K562 treated with DMSO at 1 percent for 4 hours (cell line): ENCODE data around the gene JUP. TPM values are rescaled to one million over a fixed set of nuclear protein-coding genes. Genes with fewer than 3 reads are reported as not detected.

Source experiments
- total RNA-seq: library from RNA; unstranded; fragments of 300-600 nt; gene quantifications from 2 replicates; pipeline ENCODE4 v1.2.3, GENCODE V29; 2022; ENCODE audit not compliant: insufficient read depth

Gene JUP
- total RNA-seq = 223 and 303 TPM in 2 replicates

DNA sequence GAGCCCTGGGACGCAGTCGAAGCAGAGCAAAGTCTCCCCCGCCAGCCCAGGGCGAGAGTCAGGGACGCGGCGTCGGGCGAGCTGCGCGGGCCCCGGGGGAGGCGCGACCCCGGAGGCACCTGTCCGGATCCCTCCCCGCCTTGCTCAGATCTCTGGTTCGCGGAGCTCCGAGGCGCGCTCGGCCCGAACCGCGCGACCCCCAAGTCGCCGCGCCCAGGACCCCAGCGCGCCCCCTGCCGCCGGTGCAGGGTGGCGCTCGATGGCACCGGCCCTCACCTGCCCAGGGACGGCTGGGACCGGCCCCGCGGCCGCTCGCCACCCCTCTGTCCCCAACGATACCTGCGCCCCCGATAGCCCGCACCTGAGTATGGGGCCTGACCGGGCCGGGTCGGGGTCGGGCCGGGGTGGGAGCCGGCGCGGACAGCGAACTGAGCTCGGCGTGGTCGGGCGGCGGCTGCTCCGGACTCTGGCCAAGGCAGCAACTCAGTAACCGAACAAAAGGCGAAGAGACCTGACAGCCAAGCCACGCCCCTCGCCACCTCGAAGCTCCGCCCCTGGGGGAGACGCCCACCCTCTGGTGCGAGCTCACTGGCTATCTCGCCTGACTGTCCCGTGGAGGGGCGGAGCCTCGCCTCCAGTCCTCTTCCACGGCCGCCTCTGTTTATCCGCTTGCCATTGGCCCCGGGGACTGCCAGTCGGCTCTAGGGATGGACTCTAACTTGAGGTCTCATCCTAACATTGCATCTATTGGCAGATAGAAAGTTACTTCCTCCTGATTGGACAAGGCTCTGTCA lies at the start of gene JUP:
Gene JUP (minus strand): TSS at position 485 of the 794 bp plus-strand sequence. CDS start 14,857 bp downstream, outside the sequence.

DNA sequence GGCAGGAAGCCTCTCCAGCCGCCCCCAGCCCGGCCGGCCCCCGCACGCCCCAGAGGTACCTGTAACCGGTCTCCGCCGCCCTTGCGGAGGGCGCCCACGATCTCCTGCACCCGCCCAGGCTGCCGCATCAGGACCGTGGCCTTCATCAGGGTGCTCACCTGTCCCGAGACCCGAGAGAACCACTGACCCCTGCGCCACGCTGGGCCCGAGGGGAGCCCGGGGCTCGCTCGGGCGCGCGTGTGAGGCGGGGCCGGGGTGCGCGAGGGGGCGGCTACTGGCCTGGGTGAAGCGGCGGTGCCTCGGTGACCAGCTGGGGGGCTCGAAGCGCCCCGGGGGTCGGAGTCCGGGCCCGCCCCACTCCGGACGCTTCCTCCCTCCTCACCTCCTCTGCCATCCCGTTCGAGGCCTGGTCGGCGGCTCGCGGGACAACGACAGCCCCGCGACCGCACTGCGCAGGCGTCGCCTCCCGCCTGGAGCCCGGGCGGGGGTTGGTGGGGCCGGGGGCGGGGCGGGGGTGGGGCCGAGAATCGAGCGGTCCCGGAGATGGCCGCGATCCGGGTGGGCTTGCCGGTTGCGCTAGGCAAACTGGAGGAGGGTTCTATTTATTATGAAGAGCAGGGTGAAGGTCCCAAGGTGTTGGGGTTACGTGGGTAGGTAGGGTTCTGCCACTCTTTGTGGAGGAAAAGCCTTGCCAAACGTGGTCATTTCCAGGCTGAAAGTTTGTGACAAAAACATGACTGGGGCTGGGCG lies 49.5 kb upstream of the JUP start, which contains the start of gene NT5C3B:
Gene NT5C3B (minus strand): TSS at position 433 of the 750 bp plus-strand sequence. CDS start 39 bp downstream, at position 394.

DNA sequence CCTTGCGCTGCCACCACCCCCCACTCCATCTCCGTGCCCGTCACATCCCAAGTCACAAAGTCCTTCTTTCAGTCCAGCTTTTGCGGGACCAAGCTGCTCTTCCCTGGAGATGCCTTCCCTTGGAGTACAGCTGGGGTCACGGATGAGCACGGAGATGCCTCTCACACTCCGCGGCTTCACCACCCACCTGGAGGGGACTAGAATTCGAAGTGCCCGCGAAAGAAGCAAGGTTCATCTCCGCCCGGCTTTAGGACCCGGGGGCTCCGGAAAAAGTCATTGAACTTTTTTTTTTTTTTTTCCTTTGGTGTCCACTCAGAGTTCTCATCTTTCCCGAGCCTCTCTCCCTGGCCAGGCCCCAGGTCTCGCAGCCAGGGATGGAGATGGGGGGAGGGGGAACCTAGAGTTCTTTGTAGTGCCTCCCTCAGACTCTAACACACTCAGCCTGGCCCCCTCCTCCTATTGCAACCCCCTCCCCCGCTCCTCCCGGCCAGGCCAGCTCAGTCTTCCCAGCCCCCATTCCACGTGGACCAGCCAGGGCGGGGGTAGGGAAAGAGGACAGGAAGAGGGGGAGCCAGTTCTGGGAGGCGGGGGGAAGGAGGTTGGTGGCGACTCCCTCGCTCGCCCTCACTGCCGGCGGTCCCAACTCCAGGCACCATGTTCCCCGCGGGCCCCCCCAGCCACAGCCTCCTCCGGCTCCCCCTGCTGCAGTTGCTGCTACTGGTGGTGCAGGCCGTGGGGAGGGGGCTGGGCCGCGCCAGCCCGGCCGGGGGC lies 26.1 kb upstream of the JUP start, which contains the start of gene FKBP10:
Gene FKBP10 (plus strand): TSS at position 624 of the 771 bp plus-strand sequence. CDS start 31 bp downstream, at position 655.

DNA sequence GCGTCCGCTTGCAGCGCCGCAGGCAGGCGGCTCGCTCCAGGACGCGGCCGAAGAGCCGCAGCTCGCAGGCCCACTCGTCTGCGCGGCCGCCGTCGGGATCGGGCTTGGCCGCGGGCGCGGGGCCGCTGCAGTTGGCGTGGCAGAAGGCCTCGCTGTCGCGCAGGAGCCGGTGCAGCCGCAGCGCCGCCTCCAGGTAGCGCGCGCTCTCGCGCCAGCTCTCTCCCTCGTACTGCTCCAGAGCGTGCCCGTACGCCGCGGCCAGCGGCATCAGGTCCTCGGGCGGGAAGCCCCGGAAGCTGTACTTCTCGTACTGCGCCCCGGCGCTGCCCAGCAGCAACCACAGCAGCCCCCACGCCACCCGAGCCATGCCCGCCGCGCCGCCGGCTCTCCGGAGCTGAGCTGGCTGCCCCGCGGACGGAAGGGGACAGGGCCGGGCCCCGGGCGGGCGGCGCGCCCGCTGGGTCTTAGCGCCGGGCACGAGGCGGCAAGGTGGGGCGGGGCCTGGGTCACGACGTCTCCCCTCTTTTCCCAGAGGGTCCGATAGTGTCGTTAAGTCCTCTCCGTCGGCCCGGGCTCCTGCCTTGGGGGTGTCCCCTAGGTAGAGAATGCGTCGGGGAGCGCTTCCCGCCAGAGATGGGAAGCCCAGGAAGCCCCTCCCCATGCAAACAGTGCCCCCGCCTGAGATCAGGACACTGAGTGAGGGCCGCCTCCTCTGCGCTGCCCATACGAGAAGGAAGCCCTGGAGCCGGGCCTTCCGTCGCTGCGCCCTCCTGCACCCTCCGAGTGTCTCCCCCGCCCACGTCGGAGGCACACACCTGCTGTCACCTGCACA lies 25.3 kb upstream of the JUP start, which contains the start of gene P3H4:
Gene P3H4 (minus strand): TSS at position 401 of the 832 bp plus-strand sequence. CDS start 34 bp downstream, at position 367.

DNA sequence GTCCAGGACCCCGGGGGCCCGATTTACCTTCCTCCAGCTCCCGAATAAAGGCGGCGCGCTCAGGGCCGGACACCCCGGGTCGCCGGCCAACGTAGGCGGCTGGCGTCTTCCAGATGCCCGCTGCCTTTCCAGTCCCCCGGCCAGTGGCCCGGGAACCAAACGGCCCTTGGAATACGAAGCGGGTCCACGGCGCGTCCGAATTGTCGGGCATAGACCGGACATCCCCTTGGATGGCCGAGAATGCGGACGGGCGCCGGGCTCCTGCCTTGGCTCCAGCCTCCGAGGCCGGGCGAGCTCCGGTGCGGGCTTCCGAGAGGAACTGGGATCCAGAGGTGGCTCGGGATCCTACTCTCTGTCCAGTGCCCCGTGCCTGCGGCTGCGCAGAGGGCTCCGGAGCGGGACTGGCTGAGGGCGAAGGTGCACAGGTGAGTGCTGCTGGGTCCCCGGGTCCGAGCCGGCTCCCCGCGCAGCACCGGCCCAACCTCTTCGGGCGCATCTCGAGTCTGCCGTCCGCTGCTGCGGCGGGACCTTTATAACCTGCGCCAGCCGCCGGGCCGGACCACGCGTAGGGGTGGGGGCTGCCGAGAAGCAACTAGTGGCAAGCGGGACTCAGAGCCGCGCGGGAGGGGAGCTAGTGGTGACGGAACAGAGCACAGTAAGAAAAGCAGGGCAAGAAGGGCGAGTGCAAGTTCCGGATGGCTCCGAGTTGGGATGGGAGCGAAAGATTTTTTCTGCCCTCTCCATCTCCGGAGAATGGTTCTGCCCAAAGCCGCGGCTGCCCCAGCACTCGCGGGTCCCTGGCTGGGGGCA lies 52.2 kb downstream of the JUP start, which contains the start of gene HAP1:
Gene HAP1 (minus strand): TSS at position 505 of the 810 bp plus-strand sequence. CDS start 9 bp downstream, at position 496.

DNA sequence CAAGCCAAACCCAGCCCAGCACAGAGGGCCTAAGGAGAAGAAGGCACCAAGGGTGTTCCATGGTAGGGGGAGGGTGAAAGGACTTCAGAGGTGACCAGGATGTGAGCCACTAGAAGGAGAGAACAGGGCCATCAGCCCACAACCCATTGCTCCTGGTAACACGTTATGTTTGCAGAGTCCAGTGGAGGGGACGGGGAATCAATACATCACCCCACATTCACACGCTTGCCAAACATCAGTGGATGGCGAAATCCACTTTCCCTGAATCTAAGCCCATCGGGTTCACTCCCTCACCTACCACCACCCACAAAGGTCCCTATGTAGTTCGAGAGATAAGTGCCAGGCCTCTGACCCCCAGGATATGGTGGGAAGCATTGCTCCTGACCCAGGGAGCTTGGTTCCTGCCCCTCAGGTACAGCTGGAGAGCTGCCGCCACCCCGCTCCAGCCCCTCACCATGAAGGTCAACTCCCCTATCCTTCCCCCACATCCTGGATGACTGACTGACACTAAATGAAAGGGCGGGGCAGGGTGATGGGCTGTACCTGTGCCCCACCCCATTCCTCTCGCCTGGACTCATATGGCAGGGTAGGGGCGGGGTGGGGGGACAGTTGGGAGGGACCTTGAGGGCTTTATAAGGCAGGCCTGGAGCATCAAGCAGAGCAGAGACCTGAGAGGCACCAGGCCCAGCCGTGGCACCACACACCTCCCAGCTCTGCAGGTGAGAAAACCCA lies 74.7 kb downstream of the JUP start, which contains the start of gene GAST:
Gene GAST (plus strand): TSS at position 663 of the 732 bp plus-strand sequence. CDS start 3,106 bp downstream, outside the sequence.

Other genes starting within 250 kb of the JUP start
- gene KRT9, start 214.7 kb downstream of the JUP start, total RNA-seq = not detected in 2 replicates
- not detected in 2 replicates for gene KRT14, start 199.8 kb downstream of the JUP start, total RNA-seq
- gene KRT16, start 173.9 kb downstream of the JUP start, total RNA-seq = not detected in 2 replicates
- gene KRT17, start 162.1 kb downstream of the JUP start, total RNA-seq = not detected in 2 replicates
- 1,253 and 1,263 TPM in 2 replicates for gene EIF1, start 97.8 kb downstream of the JUP start, total RNA-seq
- not detected in 2 replicates for gene GAST, start 74.4 kb downstream of the JUP start, total RNA-seq
- gene HAP1, start 52.1 kb downstream of the JUP start, total RNA-seq = not detected in 2 replicates
- gene P3H4, start 25.2 kb upstream of the JUP start, total RNA-seq = 2.5 and 3.0 TPM in 2 replicates
- 3.2 and 4.0 TPM in 2 replicates for gene FKBP10, start 26.3 kb upstream of the JUP start, total RNA-seq
- 94.8 and 98.5 TPM in 2 replicates for gene NT5C3B, start 49.5 kb upstream of the JUP start, total RNA-seq
- not detected in 2 replicates for gene KLHL10, start 51.1 kb upstream of the JUP start, total RNA-seq
- 4.6 and 7.3 TPM in 2 replicates for gene KLHL11, start 78.7 kb upstream of the JUP start, total RNA-seq
- gene ACLY, start 132.2 kb upstream of the JUP start, total RNA-seq = 103 and 105 TPM in 2 replicates
- 1.1 and 2.1 TPM in 2 replicates for gene ODAD4, start 143.9 kb upstream of the JUP start, total RNA-seq
- gene CNP, start 180.1 kb upstream of the JUP start, total RNA-seq = 29.4 and 34.0 TPM in 2 replicates
- gene DNAJC7, start 230.7 kb upstream of the JUP start, total RNA-seq = 98.6 and 99.6 TPM in 2 replicates
- gene NKIRAS2, start 233.4 kb upstream of the JUP start, total RNA-seq = 91.8 and 106 TPM in 2 replicates